Gastrocnemius medialis (tissue), 4 donors: ENCODE data around the gene TPO.

ENCODE experiments used
- POLR2A ChIP-seq, 2 donors: fragments of 450-650 bp; IDR thresholded peaks; one replicate each; pipeline ENCODE4 v1.6.1; 2017; ENCODE audit warnings: antibody characterized with exemption in 2 of 2, mild to moderate bottlenecking in 2 of 2, moderate library complexity in 2 of 2
- TF ChIP-seq, protein P1 (sequence below), 5 experiments: fragments of 450-650 bp in 3 of 5; fragments of 200-600 bp in 2 of 5; sonication (generic) in 2 of 5; IDR thresholded peaks in 4 of 5; conservative IDR thresholded peaks in 1 of 5; 1 replicate in 4 of 5; 2 replicates in 1 of 5; pipeline ENCODE4 v1.5.1; 2016 to 2019; ENCODE audit warnings: antibody characterized with exemption in 5 of 5, mild to moderate bottlenecking in 3 of 5, moderate library complexity in 3 of 5

DNA sequence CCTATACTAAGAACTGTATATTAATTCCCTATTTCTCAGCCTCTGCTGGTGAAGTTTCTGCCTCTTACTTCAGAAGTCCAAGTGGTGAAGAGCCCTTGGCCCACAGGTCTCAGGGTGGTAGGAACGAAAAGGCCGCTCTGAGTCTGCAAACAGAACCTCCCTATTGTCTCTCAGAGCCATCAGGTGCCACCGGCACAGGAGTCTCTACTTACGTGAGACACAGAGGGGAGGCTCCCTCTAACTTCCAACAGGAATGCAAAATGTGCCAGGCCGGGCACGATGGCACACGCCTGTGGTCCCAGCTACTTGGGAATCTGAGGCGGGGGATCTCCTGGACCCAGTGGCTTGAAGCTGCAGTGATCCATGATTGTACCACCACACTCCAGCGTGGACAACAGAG is 143.0 kb downstream of the TPO start:
- TF ChIP-seq, protein P1, sequence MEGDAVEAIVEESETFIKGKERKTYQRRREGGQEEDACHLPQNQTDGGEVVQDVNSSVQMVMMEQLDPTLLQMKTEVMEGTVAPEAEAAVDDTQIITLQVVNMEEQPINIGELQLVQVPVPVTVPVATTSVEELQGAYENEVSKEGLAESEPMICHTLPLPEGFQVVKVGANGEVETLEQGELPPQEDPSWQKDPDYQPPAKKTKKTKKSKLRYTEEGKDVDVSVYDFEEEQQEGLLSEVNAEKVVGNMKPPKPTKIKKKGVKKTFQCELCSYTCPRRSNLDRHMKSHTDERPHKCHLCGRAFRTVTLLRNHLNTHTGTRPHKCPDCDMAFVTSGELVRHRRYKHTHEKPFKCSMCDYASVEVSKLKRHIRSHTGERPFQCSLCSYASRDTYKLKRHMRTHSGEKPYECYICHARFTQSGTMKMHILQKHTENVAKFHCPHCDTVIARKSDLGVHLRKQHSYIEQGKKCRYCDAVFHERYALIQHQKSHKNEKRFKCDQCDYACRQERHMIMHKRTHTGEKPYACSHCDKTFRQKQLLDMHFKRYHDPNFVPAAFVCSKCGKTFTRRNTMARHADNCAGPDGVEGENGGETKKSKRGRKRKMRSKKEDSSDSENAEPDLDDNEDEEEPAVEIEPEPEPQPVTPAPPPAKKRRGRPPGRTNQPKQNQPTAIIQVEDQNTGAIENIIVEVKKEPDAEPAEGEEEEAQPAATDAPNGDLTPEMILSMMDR (IDR thresholded peaks at IDR 0.05 in 4 of 5, conservative IDR thresholded peaks at IDR 0.05 in 1 of 5) = no peak
- TF ChIP-seq POLR2A (IDR thresholded peaks at IDR 0.05) = no peak
